Tibial artery (tissue), 4 donors: Measurements from ENCODE around the gene SARS1.

Experiments used
- DNase-seq, 2 donors: peaks; one replicate each; pipeline ENCODE4 v3.0.0-alpha.2; 2019
- H3K27ac ChIP-seq, 2 donors: fragments of 200-600 bp; sonication (generic) in 1 of 2; 1 replicate in 1 of 2; 2 replicates in 1 of 2; pipeline ENCODE4 v1.5.1; 2018 to 2019; ENCODE audit warnings: mild to moderate bottlenecking in 1 of 2
- H3K27me3 ChIP-seq, 2 donors: fragments of 200-600 bp; sonication (generic) in 1 of 2; one replicate each; pipeline versions ENCODE4 v1.5.1 to v1.6.0; 2016 to 2019
- H3K36me3 ChIP-seq, 3 donors: fragments of 200-600 bp; sonication (generic) in 2 of 3; one replicate each; pipeline ENCODE4 v1.5.1; 2016 to 2019; ENCODE audit warnings: mild to moderate bottlenecking in 2 of 3
- H3K4me1 ChIP-seq, 4 donors: fragments of 200-600 bp; sonication (generic) in 2 of 4; 1 replicate in 3 of 4; 2 replicates in 1 of 4; pipeline ENCODE4 v1.5.1; 2016 to 2019
- H3K4me3 ChIP-seq, 2 donors: fragments of 200-600 bp; sonication (generic) in 1 of 2; 1 replicate in 1 of 2; 2 replicates in 1 of 2; pipeline ENCODE4 v1.5.1; 2018 to 2019; ENCODE audit warnings: mild to moderate bottlenecking in 2 of 2
- H3K9me3 ChIP-seq, 3 donors: fragments of 200-600 bp; sonication (generic) in 1 of 3; one replicate each; pipeline ENCODE4 v1.5.1; 2016 to 2019
- CTCF ChIP-seq, 2 experiments: fragments of 200-600 bp in 1 of 2; fragments of 450-650 bp in 1 of 2; IDR thresholded peaks; one replicate each; pipeline ENCODE4 v1.5.1; 2017 to 2019; ENCODE audit warnings: antibody characterized with exemption in 2 of 2, mild to moderate bottlenecking in 1 of 2, moderate library complexity in 1 of 2
- intact Hi-C: fragments of 100-400 bp; cut with DNase I; formaldehyde crosslinking; loops from one replicate; pipeline ENCODE4 v1.15.0; 2023; ENCODE audit warnings: low total_unique reads

Gene SARS1

DNA sequence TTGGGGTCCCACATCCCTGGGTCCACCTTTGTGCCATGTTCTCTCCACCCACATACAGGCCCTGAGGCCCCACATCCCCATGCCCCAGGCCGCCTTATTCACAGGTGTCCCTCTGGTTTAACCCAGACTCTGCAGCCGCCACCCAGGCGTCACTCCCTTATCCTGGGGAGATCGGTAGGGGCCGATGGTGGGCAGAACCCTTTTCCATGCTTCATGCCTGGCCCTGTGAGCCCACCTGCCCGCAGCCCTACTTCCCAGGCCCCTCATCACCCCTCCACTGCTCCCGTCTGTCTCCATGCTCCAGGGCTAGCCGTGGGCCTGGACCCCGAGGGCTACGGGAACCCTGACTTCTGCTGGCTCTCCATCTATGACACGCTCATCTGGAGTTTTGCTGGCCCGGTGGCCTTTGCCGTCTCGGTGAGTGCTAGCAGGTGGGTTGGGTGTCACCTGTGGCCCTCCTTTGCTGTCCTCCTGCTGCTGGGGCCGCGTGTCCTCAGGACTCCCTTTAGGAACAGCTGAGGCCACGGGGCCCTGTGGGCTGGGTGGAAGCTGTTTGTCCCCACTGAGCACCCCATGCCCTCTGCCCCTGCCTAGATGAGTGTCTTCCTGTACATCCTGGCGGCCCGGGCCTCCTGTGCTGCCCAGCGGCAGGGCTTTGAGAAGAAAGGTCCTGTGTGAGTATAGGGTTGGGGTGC, 57.1 kb downstream of the SARS1 start:
- Histone ChIP-seq H3K4me3 (no peak overlapping the region), H3K27me3 (no peaks in the 10 kb centered on the region), H3K27ac (no peak overlapping the region), H3K36me3 (peaks cover 0 to 58% (median 4%) of the 10 kb centered on the region in 3 donors), H3K4me1 (peaks cover 0 to 8% (median 6%) of the 10 kb centered on the region in 4 donors), H3K9me3 (no peaks in the 10 kb centered on the region)
- intact Hi-C loops: no loop called here
- no peak for DNase-seq
- TF ChIP-seq CTCF (IDR thresholded peaks at IDR 0.05): no peak

DNA sequence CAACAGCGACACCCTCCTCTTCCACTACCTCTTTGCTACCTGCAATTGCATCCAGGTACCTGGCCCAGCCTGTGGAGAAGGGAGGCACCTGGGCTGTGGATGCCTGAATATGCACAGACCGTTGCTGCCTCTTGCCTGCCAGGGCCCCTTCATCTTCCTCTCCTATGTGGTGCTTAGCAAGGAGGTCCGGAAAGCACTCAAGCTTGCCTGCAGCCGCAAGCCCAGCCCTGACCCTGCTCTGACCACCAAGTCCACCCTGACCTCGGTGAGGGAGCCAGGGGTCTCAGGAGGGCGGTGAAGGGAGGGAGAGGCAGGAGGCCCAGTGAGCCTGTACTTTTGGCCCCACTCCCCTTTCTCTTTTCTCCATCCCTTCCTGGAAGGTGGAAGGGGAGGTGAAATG, 57.7 kb downstream of the SARS1 start:
- H3K9me3 ChIP-seq: no peaks in the 10 kb centered on the region
- intact Hi-C loops: no loop called here
- no peaks in the 10 kb centered on the region for H3K27me3 ChIP-seq
- no peak for TF ChIP-seq CTCF (IDR thresholded peaks at IDR 0.05)
- H3K36me3 ChIP-seq: peaks cover 0 to 52% (median 4%) of the 10 kb centered on the region in 3 donors
- DNase-seq: no peak
- peaks cover 0 to 8% (median 6%) of the 10 kb centered on the region in 4 donors for H3K4me1 ChIP-seq
- H3K27ac ChIP-seq: no peak overlapping the region
- H3K4me3 ChIP-seq: no peak overlapping the region

GRCh38 chr1:109272021-109272799, 58.5 kb downstream of the SARS1 start:
- no peak for DNase-seq
- Histone ChIP-seq H3K9me3 (no peaks in the 10 kb centered on the region), H3K27ac (no peak overlapping the region), H3K4me1 (peaks cover 0 to 8% (median 8%) of the 10 kb centered on the region in 4 donors), H3K27me3 (no peaks in the 10 kb centered on the region), H3K4me3 (no peak overlapping the region), H3K36me3 (peaks cover 0 to 52% (median 4%) of the 10 kb centered on the region in 3 donors)
- intact Hi-C loops: no loop called here
- TF ChIP-seq CTCF (IDR thresholded peaks at IDR 0.05): no peak

- no peak overlapping the region for H3K27ac ChIP-seq
- no peak for TF ChIP-seq CTCF (IDR thresholded peaks at IDR 0.05)
- DNase-seq: no peak
These were observed 59.3 kb downstream of the SARS1 start for GRCh38 chr1:109272831-109273547.

DNA sequence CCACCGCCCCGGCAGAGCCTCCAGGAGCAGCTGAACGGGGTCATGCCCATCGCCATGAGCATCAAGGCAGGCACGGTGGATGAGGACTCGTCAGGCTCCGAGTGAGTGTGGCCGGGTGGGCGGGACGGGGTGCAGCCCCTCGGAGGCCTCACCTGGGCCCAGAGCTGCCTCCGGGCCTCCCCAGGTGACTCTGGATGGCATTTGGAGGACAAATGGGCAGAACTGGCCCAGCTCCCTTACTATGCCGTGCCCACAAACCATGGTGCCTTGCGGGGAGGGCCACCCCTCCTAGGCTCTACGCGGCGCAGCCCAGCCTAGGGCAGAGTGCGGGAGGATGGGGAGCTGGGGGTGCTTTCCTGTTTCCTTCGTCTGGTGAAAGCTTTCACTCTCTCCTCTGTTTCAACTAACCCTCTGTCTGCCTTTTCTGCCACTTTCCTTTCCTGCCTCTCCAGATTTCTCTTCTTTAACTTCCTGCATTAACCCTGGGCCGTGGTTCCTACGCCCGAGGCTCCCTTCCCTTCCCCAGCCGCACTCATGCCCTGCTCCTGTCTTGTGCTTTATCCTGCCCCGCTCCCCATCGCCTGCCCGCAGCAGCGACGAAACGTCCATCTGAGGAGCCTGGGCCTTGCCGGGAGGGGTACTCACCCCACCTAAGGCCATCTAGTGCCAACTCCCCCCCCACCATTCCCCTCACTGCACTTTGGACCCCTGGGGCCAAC, 60.0 kb downstream of the SARS1 start:
- Histone ChIP-seq H3K27ac (no peak overlapping the region), H3K9me3 (no peaks in the 10 kb centered on the region), H3K27me3 (no peaks in the 10 kb centered on the region), H3K4me1 (peaks cover 0 to 12% (median 9%) of the 10 kb centered on the region in 4 donors), H3K36me3 (peaks cover 0 to 37% (median 4%) of the 10 kb centered on the region in 3 donors), H3K4me3 (no peak overlapping the region)
- no peak for DNase-seq
- intact Hi-C loops: no loop called here
- TF ChIP-seq CTCF (IDR thresholded peaks at IDR 0.05): no peak

More at GRCh38 chr1:109272831-109273547, 59.3 kb downstream of the SARS1 start:
- intact Hi-C loops: no loop called here
- no peak overlapping the region for H3K4me3 ChIP-seq
- peaks cover 0 to 45% (median 4%) of the 10 kb centered on the region in 3 donors for H3K36me3 ChIP-seq
- H3K27me3 ChIP-seq: no peaks in the 10 kb centered on the region
- H3K9me3 ChIP-seq: no peaks in the 10 kb centered on the region
- H3K4me1 ChIP-seq: peaks cover 0 to 12% (median 9%) of the 10 kb centered on the region in 4 donors
